Left lung (tissue), 10 donors: ENCODE measurements around the gene PPP1R1B. TPM values are rescaled to one million over a fixed set of nuclear protein-coding genes. Genes with fewer than 3 reads are reported as not detected.
A peak's percentile ranks its signal among the peaks of the same experiment; 100 is the strongest.

Experiments used
- ATAC-seq: fragments of 200-7000 bp; cut with Tn5 transposase; one replicate; pipeline ENCODE4 v1.9.1; 2020; ENCODE audit warnings: moderate library complexity
- DNase-seq, 4 donors: peaks; one replicate each; pipeline ENCODE4 v3.0.0-alpha.2; 2013 to 2020
- H3K27ac ChIP-seq, 2 donors: fragments of 200-600 bp; sonication (generic) in 1 of 2; one replicate each; pipeline versions ENCODE4 v1.5.0 to v1.8.0; 2020 to 2021
- H3K27me3 ChIP-seq, 2 donors: fragments of 200-600 bp; sonication (generic) in 1 of 2; one replicate each; pipeline versions ENCODE4 v1.5.0 to v1.8.0; 2020 to 2021
- H3K36me3 ChIP-seq, 2 donors: fragments of 200-600 bp; sonication (generic) in 1 of 2; one replicate each; pipeline versions ENCODE4 v1.5.0 to v1.8.0; 2020 to 2021
- H3K4me1 ChIP-seq, 2 donors: fragments of 200-600 bp; one replicate each; pipeline ENCODE4 v1.8.0; 2021
- H3K4me3 ChIP-seq, 2 donors: fragments of 200-600 bp; sonication (generic) in 1 of 2; one replicate each; pipeline versions ENCODE4 v1.5.0 to v1.8.0; 2020 to 2021; ENCODE audit warnings: mild to moderate bottlenecking in 1 of 2
- H3K9me3 ChIP-seq, 2 donors: fragments of 200-600 bp; sonication (generic) in 1 of 2; one replicate each; pipeline versions ENCODE4 v1.5.0 to v1.8.0; 2020 to 2021
- CTCF ChIP-seq, 2 donors: fragments of 200-600 bp; sonication (generic) in 1 of 2; IDR thresholded peaks; one replicate each; pipeline versions ENCODE4 v1.5.0 to v1.8.0; 2021; ENCODE audit warnings: antibody characterized with exemption in 2 of 2
- intact Hi-C, 2 donors: fragments of 100-400 bp; cut with DNase I; formaldehyde crosslinking; loops; one replicate each; pipeline versions ENCODE4 v1.11.2 to v1.14.2; 2022
- polyA plus RNA-seq, 6 donors: library from polyadenylated mRNA; unstranded; fragments of 120-200 nt; gene quantifications; one replicate each; pipeline ENCODE4 v1.2.1, GENCODE V29; 2013; ENCODE audit not compliant: insufficient read length in 6 of 6
- total RNA-seq, 2 donors: library from RNA; stranded (reverse); fragmentation: NEBNext Ultra II Directional; extraction: Animal tissue kit (Norgen Biotek cat#: 25700); gene quantifications; one replicate each; pipeline ENCODE4 v1.2.1, GENCODE V29; 2021
- donor health status: DM: no; HTN: yes; CAD: no.
- donor health status: DM: no; HTN: no; CAD: no.

PPP1R1B gene
- total and polyA plus RNA-seq, 8 donors: 10.6 to 66.4 (median 53.7) TPM

- Histone ChIP-seq H3K36me3 (peaks cover 0 to 49% of the 10 kb centered on the region in 2 donors), H3K4me1 (peaks cover 4 to 73% of the 10 kb centered on the region in 2 donors), H3K27ac (no peak overlapping the region), H3K27me3 (no peaks in the 10 kb centered on the region), H3K4me3 (no peak overlapping the region), H3K9me3 (no peaks in the 10 kb centered on the region)
- DNase-seq: no peak
- no peak for ATAC-seq
- intact Hi-C loops: no loop called here
- TF ChIP-seq CTCF (IDR thresholded peaks at IDR 0.05): no peak
These were observed 28.4 kb downstream of the PPP1R1B start for GRCh38 chr17:39655105-39655504.

GRCh38 chr17:39658346-39658745 is 31.6 kb downstream of the PPP1R1B start:
- Histone ChIP-seq H3K27ac (peak overlapping the region in 1 of 2 donors; percentile 72), H3K27me3 (no peaks in the 10 kb centered on the region), H3K4me1 (peaks cover 7 to 78% of the 10 kb centered on the region in 2 donors), H3K4me3 (no peak overlapping the region), H3K36me3 (peaks cover 0 to 79% of the 10 kb centered on the region in 2 donors), H3K9me3 (no peaks in the 10 kb centered on the region)
- DNase-seq: no peak
- intact Hi-C loops: no loop called here
- no peak for ATAC-seq
- TF ChIP-seq CTCF (IDR thresholded peaks at IDR 0.05): no peak

GRCh38 chr17:39658760-39659159 is 32.0 kb downstream of the PPP1R1B start:
- Histone ChIP-seq H3K4me1 (peaks cover 7 to 78% of the 10 kb centered on the region in 2 donors), H3K4me3 (no peak overlapping the region), H3K36me3 (peaks cover 0 to 79% of the 10 kb centered on the region in 2 donors), H3K27ac (peak overlapping the region; percentile 2 to 72), H3K9me3 (no peaks in the 10 kb centered on the region), H3K27me3 (no peaks in the 10 kb centered on the region)
- intact Hi-C loops: no loop called here
- no peak for TF ChIP-seq CTCF (IDR thresholded peaks at IDR 0.05)
- ATAC-seq: no peak
- no peak for DNase-seq

GRCh38 chr17:39659279-39660010 is 32.7 kb downstream of the PPP1R1B start:
- H3K27me3 ChIP-seq: no peaks in the 10 kb centered on the region
- peaks cover 0 to 76% of the 10 kb centered on the region in 2 donors for H3K36me3 ChIP-seq
- DNase-seq: peak in 1 of 4 donors; percentile 65
- no peak overlapping the region for H3K4me3 ChIP-seq
- no peak for TF ChIP-seq CTCF (IDR thresholded peaks at IDR 0.05)
- intact Hi-C loops: no loop called here
- H3K27ac ChIP-seq: peak overlapping the region; percentile 54 to 72
- H3K9me3 ChIP-seq: no peaks in the 10 kb centered on the region
- H3K4me1 ChIP-seq: peaks cover 7 to 77% of the 10 kb centered on the region in 2 donors
- ATAC-seq: no peak

GRCh38 chr17:39660011-39660360 is 33.2 kb downstream of the PPP1R1B start:
- Histone ChIP-seq H3K27me3 (peaks cover 0 to 5% of the 10 kb centered on the region in 2 donors), H3K4me1 (peaks cover 7 to 72% of the 10 kb centered on the region in 2 donors), H3K4me3 (no peak overlapping the region), H3K36me3 (peaks cover 0 to 71% of the 10 kb centered on the region in 2 donors), H3K27ac (peak overlapping the region; percentile 54 to 72), H3K9me3 (no peaks in the 10 kb centered on the region)
- intact Hi-C loops: no loop called here
- TF ChIP-seq CTCF (IDR thresholded peaks at IDR 0.05): no peak
- ATAC-seq (no peak), DNase-seq (no peak)
